Stimulated activated CD4-positive, alpha-beta T cell treated with anti-CD3 and anti-CD28 coated beads, Interleukin-12 subunit alpha, Interleukin-12 subunit beta, amount 100 ng/mL, for 48 hours (primary cell): ENCODE measurements around the gene RMND1.
"Not testable (repeated sequence)": the region's sequence is repeated elsewhere in the genome, so short reads cannot be mapped to it uniquely, and the experiment has no call there.

ENCODE experiments used
- DNase-seq, 3 donors: peaks; one replicate each; pipeline ENCODE4 v3.0.0-alpha.2; 2020; ENCODE audit warnings: low read depth in 2 of 3, low spot score in 1 of 3

RMND1 gene

DNA sequence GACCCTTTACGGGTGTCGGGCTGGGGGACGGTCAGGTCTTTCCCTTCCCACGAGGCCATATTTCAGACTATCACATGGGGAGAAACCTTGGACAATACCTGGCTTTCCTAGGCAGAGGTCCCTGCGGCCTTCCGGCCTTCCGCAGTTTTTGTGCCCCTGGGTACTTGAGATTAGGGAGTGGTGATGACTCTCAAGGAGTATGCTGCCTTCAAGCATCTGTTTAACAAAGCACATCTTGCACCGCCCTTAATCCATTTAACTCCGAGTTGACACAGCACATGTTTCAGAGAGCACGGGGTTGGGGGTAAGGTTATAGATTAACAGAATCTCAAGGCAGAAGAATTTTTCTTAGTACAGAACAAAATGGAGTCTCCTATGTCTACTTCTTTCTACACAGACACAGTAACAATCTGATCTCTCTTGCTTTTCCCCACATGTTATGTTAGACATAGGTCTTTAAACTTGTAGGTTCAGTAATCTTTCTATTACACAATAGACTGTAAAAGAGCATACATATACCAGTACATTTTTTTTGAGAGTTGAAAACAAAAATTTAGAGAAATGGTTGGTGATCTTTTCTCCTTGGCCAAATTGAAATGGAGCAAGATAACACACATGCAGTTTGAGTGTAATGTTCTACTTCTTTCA, 3.9 kb upstream of the RMND1 start:
- not testable (repeated sequence) for DNase-seq

DNA sequence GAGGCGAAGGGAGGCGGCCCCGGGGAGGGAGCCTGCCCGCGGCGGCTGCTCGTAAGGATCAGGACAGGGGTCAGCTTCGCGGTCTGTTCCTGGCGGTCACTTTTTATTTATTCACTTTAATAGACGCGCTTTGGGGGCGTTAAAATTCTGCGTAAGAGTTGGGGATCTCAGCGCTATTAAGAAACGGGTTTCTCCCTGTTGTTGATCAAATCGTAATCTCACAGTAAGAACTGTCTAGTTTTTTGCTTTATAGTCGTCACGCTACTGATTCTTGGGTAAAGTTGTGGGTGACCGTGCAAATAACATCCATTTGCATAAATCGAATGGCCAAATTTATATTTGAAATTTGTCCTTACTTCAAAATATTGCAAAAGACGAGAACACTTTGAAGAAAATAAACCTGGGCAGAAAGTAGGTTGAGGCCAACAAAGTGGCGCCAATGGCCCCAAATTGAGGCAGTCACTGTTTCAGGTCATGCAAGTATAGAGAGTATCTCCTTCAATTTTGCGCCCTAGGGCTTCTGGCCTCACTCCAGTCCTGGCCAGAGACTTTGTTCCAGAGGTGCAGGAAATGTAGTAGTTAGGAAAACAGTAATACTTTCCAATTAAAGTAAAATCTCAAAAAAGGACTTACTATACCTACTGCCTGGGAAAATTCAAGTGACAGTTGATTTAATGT, 963 bp upstream of the RMND1 start:
- no peak for DNase-seq

DNA sequence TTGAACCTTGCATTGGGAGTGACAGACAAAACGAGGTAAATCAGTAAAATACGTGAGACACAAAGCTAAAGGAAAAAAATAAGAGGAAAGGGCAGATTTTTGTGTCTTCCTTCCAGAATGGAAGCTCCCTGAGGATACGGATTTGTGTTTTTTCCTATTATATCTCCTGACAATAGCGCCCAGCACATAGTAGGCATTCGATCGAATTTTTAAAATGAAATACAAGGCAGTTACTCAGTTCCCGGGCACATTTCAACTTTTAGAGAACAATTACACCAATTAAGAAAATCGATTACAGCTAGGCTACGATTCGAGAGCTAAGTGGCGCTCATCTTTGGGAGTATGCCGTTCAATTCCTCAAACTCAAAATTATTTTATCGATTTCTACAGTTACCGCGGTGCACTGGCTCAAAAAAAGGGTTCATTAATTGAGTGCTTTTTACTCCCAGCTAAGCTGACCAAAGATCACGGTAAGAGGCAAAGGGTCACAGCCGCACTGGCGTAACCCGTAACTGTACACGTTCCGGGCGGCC, 443 bp downstream of the RMND1 start:
- no peak for DNase-seq

DNA sequence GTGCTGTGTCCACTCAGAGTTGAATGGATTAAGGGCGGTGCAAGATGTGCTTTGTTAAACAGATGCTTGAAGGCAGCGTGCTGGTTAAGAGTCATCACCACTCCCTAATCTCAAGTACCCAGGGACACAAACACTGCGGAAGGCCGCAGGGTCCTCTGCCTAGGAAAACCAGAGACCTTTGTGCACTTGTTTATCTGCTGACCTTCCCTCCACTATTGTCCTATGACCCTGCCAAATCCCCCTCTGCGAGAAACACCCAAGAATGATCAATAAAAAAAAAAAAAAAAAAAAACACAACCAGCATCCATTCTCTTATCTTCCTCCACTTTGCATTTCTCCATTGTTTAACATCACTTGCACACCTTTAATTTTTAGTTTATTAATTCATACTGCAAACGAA, 998 bp downstream of the RMND1 start:
- DNase-seq: not testable (repeated sequence)

DNA sequence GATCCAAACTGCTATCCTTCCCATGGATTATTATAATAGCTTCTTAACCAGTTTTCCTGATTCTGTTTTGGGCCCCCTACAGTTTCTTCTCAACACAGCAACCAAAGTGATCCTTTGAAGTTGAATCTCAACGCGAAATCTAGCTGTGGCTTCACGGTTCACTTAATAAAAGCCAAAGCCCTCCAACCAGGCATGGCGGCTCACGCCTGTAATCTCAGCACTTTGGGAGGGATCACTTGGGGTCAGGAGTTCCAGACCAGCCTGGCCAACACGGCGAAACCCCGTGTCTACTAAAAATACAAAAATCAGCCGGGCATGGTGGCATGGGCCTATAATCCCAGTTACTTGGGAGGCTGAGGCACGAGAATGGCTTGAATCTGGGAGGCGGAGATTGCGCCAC, 3.3 kb downstream of the RMND1 start:
- DNase-seq: no peak

DNA sequence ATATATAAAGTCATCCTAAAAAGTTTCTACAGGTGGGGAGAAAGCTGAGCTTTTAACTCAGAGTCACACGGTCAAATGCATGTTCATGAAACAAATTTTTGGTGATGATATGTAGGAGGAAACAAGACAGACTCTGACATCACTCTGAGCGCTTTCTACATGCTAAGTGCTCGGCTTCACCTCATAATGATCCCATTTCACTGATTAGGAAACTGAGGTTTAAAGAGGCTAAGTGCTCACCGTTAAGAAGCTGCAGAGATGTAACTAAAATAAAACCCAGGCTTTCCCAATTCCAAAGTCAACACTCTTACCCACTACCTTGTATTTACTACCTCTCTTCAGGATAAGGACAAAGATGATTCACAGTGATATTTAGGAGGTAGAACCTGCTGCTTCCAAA, 4.7 kb downstream of the RMND1 start:
- DNase-seq: no peak

DNA sequence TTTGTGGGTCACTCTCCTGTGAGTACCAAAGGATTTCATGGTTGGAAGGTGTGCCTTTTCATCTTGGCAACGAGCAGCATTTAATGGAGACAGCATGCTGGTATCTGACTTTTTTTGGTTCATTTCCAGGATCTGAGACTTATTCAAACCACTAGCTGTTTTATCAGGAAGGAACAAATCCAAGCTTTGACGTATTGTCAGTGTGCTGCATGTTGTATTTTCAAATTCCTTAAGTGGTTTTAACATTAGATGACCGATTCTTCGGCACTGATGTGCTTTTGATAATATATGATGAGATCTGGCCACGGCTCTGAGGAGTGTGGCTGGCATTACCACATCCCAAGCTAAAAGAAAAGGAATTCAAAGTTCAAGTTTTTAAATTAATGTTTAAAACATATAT, 6.4 kb downstream of the RMND1 start:
- no peak for DNase-seq

DNA sequence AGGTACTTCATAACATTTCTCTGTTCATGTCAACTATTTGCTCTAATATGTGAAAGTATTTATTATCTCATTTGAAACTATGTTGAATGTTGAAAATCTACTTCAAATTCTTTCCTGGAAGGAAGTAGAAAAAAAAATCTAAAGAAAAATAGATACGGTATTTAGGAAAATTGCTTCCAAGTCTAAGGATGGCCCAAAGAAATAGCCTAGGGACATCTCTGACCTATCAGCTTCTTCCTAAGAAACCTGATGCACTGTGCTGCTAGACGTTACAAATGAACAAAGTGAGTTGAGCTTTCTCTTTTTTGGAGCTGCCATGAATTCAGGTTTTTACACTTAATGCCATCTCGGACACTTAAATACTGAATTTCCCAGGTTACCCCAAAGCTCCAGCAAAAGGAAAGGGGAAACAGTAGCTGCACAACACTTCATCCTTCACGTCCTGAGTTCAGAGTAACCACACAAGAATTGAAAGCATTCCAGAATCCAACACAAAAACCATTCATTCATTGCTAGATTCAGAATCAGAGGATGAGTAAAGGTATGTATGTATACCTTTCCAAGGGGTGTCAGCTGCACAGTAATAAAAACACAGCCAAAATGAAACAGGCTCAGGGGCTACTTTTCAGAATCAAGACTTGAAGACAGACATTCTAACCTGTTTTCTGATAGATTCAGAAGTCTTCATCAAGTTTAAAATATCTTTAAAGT, 7.9 kb downstream of the RMND1 start:
- DNase-seq: no peak

DNA sequence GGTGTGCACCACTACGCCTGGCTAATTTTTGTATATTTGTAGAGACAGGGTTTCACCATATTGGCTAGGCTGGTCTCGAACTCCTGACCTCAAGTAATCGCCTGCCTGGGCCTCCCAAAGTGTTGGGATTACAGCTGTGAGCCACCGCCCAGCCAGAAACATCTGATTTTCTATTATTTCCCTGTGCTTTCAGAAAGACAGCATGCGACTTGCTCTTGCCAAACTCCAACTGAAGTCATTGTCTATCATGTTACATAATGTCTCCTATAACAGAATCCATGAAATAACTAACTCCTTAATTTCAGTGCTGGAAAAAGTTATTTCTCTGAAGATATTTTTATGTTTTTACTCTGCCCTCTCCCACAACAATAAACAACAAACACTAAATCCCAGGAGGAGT, 8.5 kb downstream of the RMND1 start:
- no peak for DNase-seq

DNA sequence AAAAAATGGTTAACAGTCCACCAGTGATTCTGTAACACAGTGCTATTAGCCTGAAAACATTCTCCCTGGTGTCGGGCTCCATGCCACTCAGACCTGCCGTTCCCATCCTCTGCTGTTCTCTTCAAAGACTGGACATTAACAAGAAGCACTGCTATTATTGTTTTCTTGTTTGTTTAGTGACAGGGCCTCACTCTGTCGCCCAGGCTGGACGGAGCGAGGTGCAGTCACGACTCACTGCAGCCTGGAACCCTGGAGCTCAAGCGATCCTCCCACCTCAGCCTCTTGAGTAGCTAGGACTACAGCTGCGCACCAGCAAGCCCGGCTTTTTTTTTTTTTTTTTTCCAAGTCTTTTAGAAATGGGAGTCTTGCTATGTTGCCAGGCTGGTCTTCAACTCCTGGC, 9.6 kb downstream of the RMND1 start:
- DNase-seq: no peak

DNA sequence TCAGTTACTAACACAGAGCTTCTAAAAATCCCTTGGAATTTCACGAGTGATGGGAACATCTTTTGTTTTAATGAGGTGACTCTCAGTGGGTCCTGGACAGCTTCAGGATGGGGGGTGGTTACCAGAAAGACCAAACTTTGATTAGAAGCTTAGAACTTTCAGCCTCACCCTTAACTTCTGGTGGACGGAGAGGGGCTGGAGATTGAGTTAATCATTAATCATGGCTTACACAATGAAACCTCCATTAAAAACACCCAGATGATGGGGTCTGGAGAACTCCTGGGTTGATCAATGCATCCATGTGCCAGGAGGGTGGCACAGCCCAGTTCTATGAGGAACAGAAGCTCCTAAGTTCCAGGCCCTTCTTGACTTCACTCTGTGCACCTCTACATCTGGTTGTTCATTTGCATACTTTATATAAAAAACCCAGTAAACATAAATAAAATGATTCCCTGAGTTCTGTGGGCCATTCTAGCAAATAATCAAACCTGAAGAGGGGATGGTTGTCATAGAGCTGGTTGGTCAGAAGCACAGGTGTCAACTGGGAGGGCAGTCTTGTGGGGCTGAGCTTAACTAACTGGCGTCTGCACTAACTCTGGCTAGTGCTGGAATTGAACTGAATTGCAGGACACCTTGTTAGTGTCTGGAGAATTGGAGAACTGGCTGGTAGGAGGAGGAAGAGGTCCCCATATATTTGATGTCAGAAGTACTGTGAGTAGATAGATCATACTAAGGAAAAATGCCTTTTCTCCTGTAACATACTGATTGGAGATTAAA, 10.3 kb downstream of the RMND1 start:
- no peak for DNase-seq

DNA sequence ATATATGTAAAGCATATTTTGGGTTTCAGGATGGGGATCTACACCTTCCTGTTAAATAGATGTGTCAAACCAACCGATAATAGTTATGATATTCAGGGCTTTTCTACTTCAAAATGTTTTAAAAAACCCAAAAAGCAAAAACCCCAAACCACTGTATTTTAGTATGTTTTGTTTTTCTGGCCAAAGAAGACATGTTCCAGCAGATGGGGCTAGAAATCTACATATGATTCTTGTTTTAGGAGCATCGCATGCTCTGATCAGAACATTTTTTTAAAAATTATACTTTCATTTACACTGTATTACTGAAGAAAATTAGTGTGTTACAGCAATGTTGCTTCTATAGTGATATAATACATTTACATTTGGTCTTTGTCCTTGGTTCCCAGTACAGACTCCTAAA, 11.0 kb downstream of the RMND1 start:
- DNase-seq: no peak

DNA sequence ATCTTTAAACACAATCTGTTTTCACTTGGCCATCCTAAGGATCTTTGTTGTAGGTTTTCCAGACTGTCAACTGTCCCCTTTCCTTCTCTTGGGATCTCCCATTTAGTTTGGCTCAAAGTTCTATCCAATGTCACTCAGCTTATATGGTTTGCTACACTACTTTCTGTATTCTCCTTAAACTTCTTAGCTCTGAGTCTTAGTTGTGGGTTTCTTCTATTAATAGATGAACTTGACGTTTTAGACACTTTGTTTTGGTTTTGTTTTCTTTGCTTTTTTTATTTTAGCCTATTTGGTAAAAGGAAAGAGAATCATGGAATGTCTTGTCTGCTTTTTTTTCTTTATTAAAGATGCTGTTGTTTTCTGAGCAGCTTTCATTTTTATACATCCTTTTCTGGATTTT, 11.4 kb downstream of the RMND1 start:
- DNase-seq: no peak

DNA sequence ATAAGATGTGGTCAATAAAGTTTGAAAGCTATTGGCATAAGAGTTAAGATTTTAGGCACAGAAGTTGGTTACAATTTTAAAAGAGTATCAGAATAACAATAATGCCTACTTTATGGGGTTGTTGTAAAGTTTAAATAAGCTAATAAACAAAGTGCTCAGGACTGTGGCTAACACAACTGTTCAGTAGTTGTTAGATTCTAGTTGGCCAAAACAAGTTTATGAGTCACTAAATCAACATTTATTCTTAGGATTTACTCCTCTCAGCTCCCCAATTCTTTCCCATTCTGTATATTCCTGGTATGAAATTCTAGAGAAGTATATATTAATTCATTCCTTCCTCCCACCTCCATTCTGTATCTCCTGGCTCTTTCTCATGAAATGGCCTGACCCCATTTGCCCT, 14.5 kb downstream of the RMND1 start:
- DNase-seq: no peak

DNA sequence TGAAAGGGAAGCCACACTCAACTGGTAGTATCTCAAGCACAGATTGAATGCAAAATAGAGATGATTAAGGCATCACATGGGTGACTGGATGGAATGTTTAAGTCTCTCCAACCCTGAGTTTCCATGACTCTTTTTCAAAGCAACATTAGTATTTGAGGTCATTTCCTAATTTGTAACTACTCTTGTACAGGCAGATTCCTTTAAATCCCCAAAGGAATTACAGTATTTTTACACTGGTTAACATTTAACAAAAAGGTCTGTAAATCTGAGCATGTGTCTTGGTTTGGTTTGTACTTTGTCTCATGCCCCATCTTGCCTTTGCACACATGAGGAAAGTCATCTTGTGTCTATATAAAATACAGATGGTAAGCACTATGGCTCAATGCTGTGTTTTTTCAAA, 15.1 kb downstream of the RMND1 start:
- DNase-seq: no peak

DNA sequence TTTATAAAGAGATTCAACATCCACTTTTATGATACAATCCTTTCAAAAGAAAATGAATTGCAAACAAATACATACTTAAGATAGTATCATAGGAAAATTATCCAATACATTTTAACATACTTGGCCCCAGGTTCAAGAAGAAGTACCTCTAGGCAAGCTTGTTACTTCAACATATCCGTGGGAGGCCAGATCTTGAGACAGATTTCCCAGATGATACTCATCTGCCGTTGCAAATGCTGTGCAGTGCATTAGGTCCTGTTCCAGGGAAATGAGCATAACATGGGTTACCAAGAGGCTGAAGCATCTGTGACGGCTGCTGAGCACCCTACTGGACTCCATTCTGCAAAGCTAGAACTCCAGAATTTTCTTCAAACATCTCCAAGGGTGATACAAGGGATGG, 15.6 kb downstream of the RMND1 start:
- no peak for DNase-seq

DNA sequence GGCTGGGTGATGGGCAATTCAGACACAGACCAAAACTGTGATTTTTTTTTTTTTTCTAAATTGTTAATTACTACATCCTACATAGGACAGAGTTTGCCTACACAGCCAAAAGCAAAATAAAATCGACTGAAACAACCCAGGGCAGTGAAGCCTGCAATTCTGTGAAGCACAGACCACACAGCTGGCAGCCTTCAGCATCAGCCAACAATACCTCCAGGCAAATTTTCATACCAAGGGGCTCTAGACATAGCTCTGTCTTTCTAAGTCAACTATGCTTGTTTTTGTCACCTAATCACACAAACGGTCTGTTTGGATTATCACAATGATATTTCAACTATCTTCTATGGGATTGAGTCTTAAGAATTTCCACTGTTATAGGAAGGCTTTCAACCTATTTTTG, 17.6 kb downstream of the RMND1 start:
- DNase-seq: no peak

DNA sequence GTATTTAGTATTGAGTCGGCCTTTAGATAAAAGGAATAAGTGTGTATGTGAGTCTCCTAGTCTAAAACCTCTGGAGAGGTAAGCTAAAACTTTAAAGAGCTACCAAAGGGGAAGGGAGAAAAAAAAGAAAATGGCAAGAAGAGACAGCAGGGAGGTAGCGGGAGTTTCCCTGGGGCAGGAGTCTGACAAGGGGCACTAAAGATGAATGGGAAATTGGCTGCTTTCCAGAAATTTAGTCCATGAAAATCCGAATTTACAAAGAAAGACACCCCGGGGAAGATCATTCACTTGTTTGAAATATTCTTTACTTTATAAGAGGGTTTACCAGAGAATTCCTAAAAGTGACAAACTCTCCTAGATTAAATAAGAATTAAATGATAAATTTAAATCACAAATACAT, 19.3 kb downstream of the RMND1 start:
- no peak for DNase-seq

DNA sequence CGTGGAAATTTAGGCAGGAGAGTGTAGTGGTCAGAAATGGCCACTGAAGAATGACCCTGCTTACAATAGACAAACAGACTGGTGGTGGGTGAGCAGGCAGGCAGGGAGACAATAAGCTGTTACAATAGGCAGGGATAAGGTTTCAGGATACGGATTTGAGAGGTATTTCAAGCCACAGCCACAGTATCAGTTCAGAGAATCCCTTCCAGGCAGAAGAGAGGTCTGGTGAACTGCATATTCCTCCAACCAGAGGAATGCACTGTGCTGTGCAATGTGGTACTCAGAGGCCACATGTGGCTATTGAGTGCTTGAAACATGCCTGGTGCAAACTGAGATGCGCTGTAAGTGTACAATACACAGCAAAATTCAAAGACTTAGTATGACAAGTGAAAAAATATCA, 20.6 kb downstream of the RMND1 start:
- DNase-seq: no peak

DNA sequence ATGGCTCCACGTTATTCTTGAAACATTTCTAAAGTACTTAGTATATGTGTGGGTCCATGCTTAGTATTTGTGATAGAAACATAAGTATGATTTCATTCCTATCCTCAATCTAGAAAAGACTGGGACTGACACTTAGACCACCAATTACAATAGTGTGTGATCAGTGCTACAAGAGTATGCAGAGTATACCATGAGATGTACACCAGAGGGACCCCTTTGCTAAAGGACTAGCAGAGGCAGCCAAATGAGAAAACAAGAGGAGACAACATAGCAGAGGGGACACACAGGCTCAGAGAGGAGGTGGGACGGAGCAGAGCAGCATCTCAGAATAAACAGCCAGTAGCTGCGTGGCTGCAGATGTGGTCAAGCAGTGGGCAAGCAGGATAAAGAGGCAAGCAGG, 21.0 kb downstream of the RMND1 start:
- DNase-seq: no peak

DNA sequence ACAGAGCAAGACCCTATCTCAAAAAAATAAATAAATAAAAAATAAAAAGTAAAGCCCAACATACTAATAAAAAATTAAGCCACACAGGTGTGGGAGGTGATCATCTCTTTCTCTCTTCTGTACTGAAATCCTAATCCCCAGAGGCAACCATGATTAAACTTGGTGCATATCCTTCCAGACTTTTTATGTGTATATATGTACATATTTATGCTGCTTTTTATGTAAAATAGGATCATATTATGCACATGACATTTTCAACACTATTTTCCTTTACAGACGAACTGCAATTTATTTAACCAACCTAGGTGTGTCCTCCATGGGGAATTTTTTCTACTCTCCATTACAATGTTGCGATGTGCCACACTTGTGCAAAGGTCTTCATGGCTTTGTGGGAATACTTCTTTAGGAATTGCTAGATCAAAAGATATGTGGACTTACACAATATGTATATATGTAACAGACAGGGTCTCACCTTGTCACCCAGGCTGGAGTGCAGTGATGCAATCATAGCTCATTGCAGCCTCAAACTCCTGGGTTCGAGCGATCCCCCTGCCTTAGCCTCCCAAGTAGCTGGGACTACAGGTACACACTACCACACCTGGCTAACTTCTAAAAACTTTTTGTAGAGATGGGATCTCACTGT, 23.7 kb downstream of the RMND1 start:
- DNase-seq: no peak
